H7 (cell line): Measurements from ENCODE around the gene NFATC2. TPM values are rescaled to one million over a fixed set of nuclear protein-coding genes. Genes with fewer than 3 reads are reported as not detected.

Source experiments
- DNase-seq: peaks from one replicate; pipeline ENCODE4 v3.0.0; 2012
- H3K27me3 ChIP-seq: 2 replicates; pipeline ENCODE4 v1.6.0; 2011; ENCODE audit warnings: mild to moderate bottlenecking, low read length; ENCODE audit not compliant: control insufficient read depth, insufficient read depth
- H3K36me3 ChIP-seq: replicated peaks from 2 replicates; pipeline ENCODE4 v1.5.1; 2011; ENCODE audit warnings: low read length; ENCODE audit not compliant: control insufficient read depth, insufficient read depth
- H3K4me3 ChIP-seq: 2 replicates; pipeline ENCODE4 v1.5.1; 2011; ENCODE audit warnings: low read depth, mild to moderate bottlenecking, control low read depth, low read length, moderate library complexity; ENCODE audit not compliant: insufficient read depth
- total RNA-seq: library from RNA; depleted of rRNA; stranded (reverse); fragments of >200 nt; shearing (Covaris generic); gene quantifications from 2 replicates; pipeline ENCODE4 v1.2.3, GENCODE V29; 2014; rRNA removed

The NFATC2 gene
- total RNA-seq, 1 experiment from 2014 or later = 0.28 TPM

- Histone ChIP-seq H3K27me3 (no peaks in the 10 kb centered on the region), H3K36me3 (no peaks in the 10 kb centered on the region), H3K4me3 (no peak overlapping the region)
- DNase-seq = no peak
These were observed 203.7 kb downstream of the NFATC2 start for GRCh38 chr20:51338692-51339440.

GRCh38 chr20:51337126-51337805, 205.3 kb downstream of the NFATC2 start:
- H3K36me3 ChIP-seq = no peaks in the 10 kb centered on the region
- H3K27me3 ChIP-seq = no peaks in the 10 kb centered on the region
- H3K4me3 ChIP-seq = no peak overlapping the region
- no peak for DNase-seq

Other genes starting within 250 kb of the NFATC2 start
- 1.6 and 2.1 TPM in 2 replicates for gene ATP9A, start 225.7 kb upstream of the NFATC2 start, total RNA-seq